H1 (cell line): ENCODE data around the gene RBM4B. TPM values are rescaled to one million over a fixed set of nuclear protein-coding genes. Genes with fewer than 3 reads are reported as not detected.

Source experiments
- CTCF ChIA-PET: fragments of 300-600 bp; sonication (Branson Sonifier 250); formaldehyde crosslinking; loops from one replicate; lab custom pipeline; 2021; ENCODE audit not compliant: partially characterized antibody; lab: Charles Lee
- POLR2A ChIA-PET: fragments of 300-600 bp; sonication (Branson Sonifier 250); formaldehyde crosslinking; loops from one replicate; lab custom pipeline; 2021; ENCODE audit warnings: inconsistent platforms; ENCODE audit not compliant: partially characterized antibody; lab: Charles Lee
- DNase-seq, 2 experiments: peaks; one replicate each; pipeline versions ENCODE4 v3.0.0 to v3.0.0-alpha.2; 2010 to 2022; ENCODE audit warnings: low spot score in 2 of 2, low read depth in 1 of 2, mixed read lengths in 1 of 2
- FAIRE-seq: peaks from 2 replicates; lab custom pipeline; 2011; peaks lifted over from hg19 to GRCh38; lab: Jason Lieb, UNC
- H2AFZ ChIP-seq: 2 replicates; pipeline ENCODE4 v1.8.1; 2012; ENCODE audit warnings: low read length, inconsistent platforms
- H2AK5ac ChIP-seq: 2 replicates; pipeline ENCODE4 v1.6.1; 2013; ENCODE audit warnings: low read depth, low read length
- H2BK120ac ChIP-seq: replicated peaks from 2 replicates; pipeline ENCODE3; 2013; ENCODE audit warnings: low read depth, low read length, inconsistent platforms
- H2BK12ac ChIP-seq: 2 replicates; pipeline ENCODE4 v1.6.1; 2013; ENCODE audit warnings: low read depth, low read length
- H2BK15ac ChIP-seq: 2 replicates; pipeline ENCODE4 v1.6.1; 2013; ENCODE audit warnings: low read length
- H2BK20ac ChIP-seq: 2 replicates; pipeline ENCODE4 v1.6.1; 2013; ENCODE audit warnings: low read length
- H2BK5ac ChIP-seq: 2 replicates; pipeline ENCODE4 v1.6.1; 2013; ENCODE audit warnings: low read depth, low read length
- H3K14ac ChIP-seq: 2 replicates; pipeline ENCODE4 v1.6.1; 2013; ENCODE audit warnings: inconsistent platforms; ENCODE audit not compliant: insufficient read length
- H3K18ac ChIP-seq: 2 replicates; pipeline ENCODE4 v1.6.1; 2013; ENCODE audit warnings: low read length; ENCODE audit errors: extremely low read depth
- H3K23ac ChIP-seq: 2 replicates; pipeline ENCODE4 v1.6.1; 2013; ENCODE audit warnings: inconsistent platforms; ENCODE audit not compliant: insufficient read length
- H3K23me2 ChIP-seq: 2 replicates; pipeline ENCODE4 v1.6.1; 2013; ENCODE audit warnings: low read depth, low read length
- H3K27ac ChIP-seq: 2 replicates; pipeline ENCODE4 v1.6.1; 2011; ENCODE audit warnings: low read depth, low read length, inconsistent platforms
- H3K27me3 ChIP-seq, 4 experiments: replicated peaks in 1 of 4; 1 replicate in 1 of 4; 2 replicates in 3 of 4; pipeline versions ENCODE4 v1.6.1 to v1.8.1; 2011 to 2013; ENCODE audit warnings: low read length in 3 of 4, mild to moderate bottlenecking in 3 of 4, inconsistent platforms in 2 of 4, mixed read lengths in 2 of 4, moderate library complexity in 1 of 4; ENCODE audit not compliant: control insufficient read depth in 3 of 4, insufficient read depth in 3 of 4; ENCODE audit errors: extremely low read depth in 1 of 4
- H3K36me3 ChIP-seq, 4 experiments: 2 replicates each; pipeline versions ENCODE4 v1.6.1 to v1.8.1; 2011 to 2013; ENCODE audit warnings: mild to moderate bottlenecking in 4 of 4, low read length in 3 of 4, moderate library complexity in 2 of 4, control low read depth in 1 of 4, inconsistent platforms in 1 of 4; ENCODE audit not compliant: insufficient read depth in 4 of 4, control insufficient read depth in 2 of 4
- H3K4ac ChIP-seq: replicated peaks from 2 replicates; pipeline ENCODE3; 2013; ENCODE audit warnings: low read length, low read depth, mixed read lengths, inconsistent platforms; ENCODE audit not compliant: insufficient read length
- H3K4me1 ChIP-seq, 4 experiments: replicated peaks in 1 of 4; 1 replicate in 1 of 4; 2 replicates in 3 of 4; pipeline versions ENCODE4 v1.6.1 to v1.8.1; 2011 to 2013; ENCODE audit warnings: low read length in 3 of 4, inconsistent platforms in 2 of 4, mixed read lengths in 1 of 4; ENCODE audit not compliant: insufficient read depth in 4 of 4, control insufficient read depth in 3 of 4
- H3K4me2 ChIP-seq, 2 experiments: 2 replicates each; pipeline versions ENCODE4 v1.6.1 to v1.8.1; 2011 to 2013; ENCODE audit warnings: low read depth in 2 of 2, low read length in 2 of 2, control low read depth in 1 of 2, inconsistent platforms in 1 of 2, mild to moderate bottlenecking in 1 of 2; ENCODE audit not compliant: insufficient read depth in 1 of 2
- H3K4me3 ChIP-seq, 4 experiments: fragments of 200-600, 300-600 bp in 1 of 4; sonication (generic), shearing (Covaris generic), sonication (Bioruptor Twin) in 1 of 4; 2 replicates each; pipeline versions ENCODE4 v1.5.1 to v1.8.1; 2011 to 2016; ENCODE audit warnings: low read length in 4 of 4, low read depth in 3 of 4, control low read depth in 2 of 4, inconsistent platforms in 2 of 4, mild to moderate bottlenecking in 2 of 4, mixed read lengths in 1 of 4, moderate library complexity in 1 of 4; ENCODE audit not compliant: insufficient read depth in 2 of 4; ENCODE audit errors: extremely low read depth in 1 of 4
- H3K56ac ChIP-seq: replicated peaks from 2 replicates; pipeline ENCODE3; 2013; ENCODE audit warnings: low read depth, mild to moderate bottlenecking, mixed read lengths, low read length, inconsistent platforms; ENCODE audit not compliant: insufficient read length
- H3K79me1 ChIP-seq: 2 replicates; pipeline ENCODE4 v1.6.1; 2013; ENCODE audit warnings: low read depth, low read length, control low read depth
- H3K79me2 ChIP-seq, 2 experiments: 2 replicates each; pipeline versions ENCODE4 v1.6.1 to v1.8.1; 2012 to 2013; ENCODE audit warnings: low read length in 2 of 2, mild to moderate bottlenecking in 2 of 2, inconsistent platforms in 1 of 2; ENCODE audit not compliant: insufficient read depth in 2 of 2, control insufficient read depth in 1 of 2
- H3K9ac ChIP-seq, 4 experiments: replicated peaks in 1 of 4; 1 replicate in 1 of 4; 2 replicates in 3 of 4; pipeline versions ENCODE4 v1.6.1 to v1.8.1; 2011 to 2013; ENCODE audit warnings: low read depth in 3 of 4, low read length in 3 of 4, control low read depth in 2 of 4, mild to moderate bottlenecking in 2 of 4, moderate library complexity in 2 of 4, inconsistent platforms in 1 of 4; ENCODE audit errors: extremely low read depth in 1 of 4
- H3K9me3 ChIP-seq, 2 experiments: 2 replicates each; pipeline versions ENCODE4 v1.6.1 to v1.8.1; 2012 to 2013; ENCODE audit warnings: mild to moderate bottlenecking in 2 of 2, moderate library complexity in 2 of 2, control low read depth in 1 of 2, inconsistent platforms in 1 of 2, low read depth in 1 of 2, low read length in 1 of 2, mixed read lengths in 1 of 2; ENCODE audit not compliant: insufficient read depth in 2 of 2
- H4K20me1 ChIP-seq, 2 experiments: replicated peaks in 1 of 2; 2 replicates each; pipeline versions ENCODE3 to v1.8.1; 2011 to 2013; ENCODE audit warnings: inconsistent platforms in 2 of 2, low read length in 2 of 2, mild to moderate bottlenecking in 1 of 2; ENCODE audit not compliant: insufficient read depth in 2 of 2, control insufficient read depth in 1 of 2
- H4K5ac ChIP-seq: 2 replicates; pipeline ENCODE4 v1.6.1; 2013; ENCODE audit warnings: low read length, low read depth, mixed read lengths, inconsistent platforms; ENCODE audit not compliant: insufficient read length
- H4K8ac ChIP-seq: 2 replicates; pipeline ENCODE4 v1.8.0; 2013; ENCODE audit warnings: mild to moderate bottlenecking, moderate library complexity, low read length, inconsistent platforms; ENCODE audit not compliant: insufficient read depth; ENCODE audit errors: extremely low read depth
- H4K91ac ChIP-seq: replicated peaks from 2 replicates; pipeline ENCODE3; 2013; ENCODE audit warnings: low read length, mixed read lengths, inconsistent platforms; ENCODE audit not compliant: insufficient read length
- EP300 ChIP-seq, 2 experiments: IDR thresholded peaks; 1 replicate in 1 of 2; 2 replicates in 1 of 2; pipeline ENCODE4 v1.6.1; 2011 to 2012; ENCODE audit warnings: low read depth in 2 of 2, low read length in 2 of 2, mild to moderate bottlenecking in 2 of 2, borderline replicate concordance in 1 of 2, inconsistent platforms in 1 of 2, moderate library complexity in 1 of 2
- POLR2A ChIP-seq, 2 experiments: IDR thresholded peaks; 1 replicate in 1 of 2; 2 replicates in 1 of 2; pipeline ENCODE4 v1.6.1; 2011; ENCODE audit warnings: low read depth in 2 of 2, low read length in 2 of 2, mild to moderate bottlenecking in 2 of 2; ENCODE audit errors: control extremely low read depth in 1 of 2
- WGBS, 2 experiments: shearing (Covaris generic) in 1 of 2; methylation state at CpG; one replicate each; pipeline versions ENCODE4 v1.1.6 to v1.1.7; 2013 to 2015; ENCODE audit warnings: low lambda C conversion rate in 2 of 2, mixed read lengths in 2 of 2, inconsistent platforms in 1 of 2, low coverage in 1 of 2, missing lambda C conversion rate in 1 of 2; ENCODE audit not compliant: insufficient replicate concordance in 2 of 2, insufficient coverage in 1 of 2, insufficient read length in 1 of 2; ENCODE audit errors: extremely low coverage in 1 of 2, missing lambda C conversion rate in 1 of 2; 5-methylcytosine and 5-hydroxymethylcytosine counted together
- polyA plus RNA-seq, 7 experiments: library from polyadenylated mRNA; depleted of rRNA in 3 of 7; stranded (reverse) in 5 of 7; unstranded in 2 of 7; fragments of >200 nt in 5 of 7; fragments of 200-250 nt in 2 of 7; gene quantifications; 1 replicate in 5 of 7; 2 replicates in 1 of 7; 4 replicates in 1 of 7; pipeline versions ENCODE4 v1.2.1 to v1.2.3, GENCODE V29; 2011 to 2013; ENCODE audit warnings: missing spikeins in 2 of 7, mixed read lengths in 2 of 7
- total RNA-seq: library from RNA; stranded (reverse); fragmentation: NEBNext Ultra II Directional; extraction: Animal tissue kit (Norgen Biotek cat#: 25700); gene quantifications from 2 replicates; pipeline ENCODE4 v1.2.1, GENCODE V29; 2021

Gene RBM4B
- total and polyA plus RNA-seq, 2 of the 8 experiments (the other 6 are each of a cell fraction or from before 2014, with no cell fraction given) = 27.5 to 30.5 TPM

GRCh38 chr11:66670816-66671215, 6.9 kb downstream of the RBM4B start:
- Histone ChIP-seq H2BK15ac (no peak overlapping the region), H2AK5ac (no peak overlapping the region), H3K27ac (no peak overlapping the region)

More at GRCh38 chr11:66670816-66671215, 6.9 kb downstream of the RBM4B start:
- Histone ChIP-seq H3K23me2 (no peaks in the 10 kb centered on the region), H3K79me1 (peaks cover 5% of the 10 kb centered on the region; the same call in 1 of the 2 replicates), H4K91ac (no peak overlapping the region), H4K8ac (no peak overlapping the region), H3K18ac (no peak overlapping the region), H3K9ac (no peak overlapping the region), H4K20me1 (peaks cover 0 to 10% of the 10 kb centered on the region in 2 experiments), H2BK12ac (no peak overlapping the region), H2BK120ac (no peak overlapping the region), H3K56ac (no peak overlapping the region), H4K5ac (no peak overlapping the region), H3K23ac (no peak overlapping the region), H3K4me1 (peaks cover 0 to 3% (median 0%) of the 10 kb centered on the region in 4 experiments; a peak in 1 of 7 replicates), H3K14ac (no peak overlapping the region), H3K36me3 (peaks cover 9 to 40% (median 12%) of the 10 kb centered on the region in 4 experiments), H3K9me3 (no peaks in the 10 kb centered on the region), H3K27me3 (no peaks in the 10 kb centered on the region), H3K4me2 (no peak overlapping the region), H2BK5ac (no peak overlapping the region), H3K4ac (no peak overlapping the region), H3K79me2 (peaks cover 0 to 60% of the 10 kb centered on the region in 2 experiments; a peak in 2 of 4 replicates), H2AFZ (no peak overlapping the region), H2BK20ac (no peak overlapping the region), H3K4me3 (no peak overlapping the region)
- ChIA-PET POLR2A (interaction anchor here (0.6 to 66.2 kb wide), 5 partner anchors 7 to 1488 kb away, joined by 3 to 2165 read pairs (median 7); partner anchors contain the start of genes CCDC87, CCS, RBM14 and RBM4), CTCF (interaction anchor here (0.7 to 0.8 kb wide), 2 partner anchors 74 to 253 kb away, joined by 3 to 4 read pairs; no protein-coding TSS in a partner anchor)
- no peak for TF ChIP-seq EP300 (IDR thresholded peaks at IDR 0.05; ENCODE audit: borderline replicate concordance in 1 of 2, low read depth in 2 of 2, low read length in 2 of 2)
- TF ChIP-seq POLR2A (IDR thresholded peaks at IDR 0.05; ENCODE audit: control extremely low read depth in 1 of 2, low read depth in 2 of 2, low read length in 2 of 2) = 0 out of 3 replicates have a peak, but pooled peaks of 1 of the 2 experiments have one; percentile 20
- FAIRE-seq (no peak), DNase-seq (no peak)
- 85% methylated on average over 5 of the region's 5 CpGs; no CpG with 5 or more reads in 1 of the 2 experiments for WGBS, 2 experiments
